ENCODE results near the gene HMCN1. TPM values are rescaled to one million over a fixed set of nuclear protein-coding genes. Genes with fewer than 3 reads are reported as not detected.

Gene HMCN1
- total RNA-seq, 1 experiment from 2014 or later, result under 0.01 TPM

DNA sequence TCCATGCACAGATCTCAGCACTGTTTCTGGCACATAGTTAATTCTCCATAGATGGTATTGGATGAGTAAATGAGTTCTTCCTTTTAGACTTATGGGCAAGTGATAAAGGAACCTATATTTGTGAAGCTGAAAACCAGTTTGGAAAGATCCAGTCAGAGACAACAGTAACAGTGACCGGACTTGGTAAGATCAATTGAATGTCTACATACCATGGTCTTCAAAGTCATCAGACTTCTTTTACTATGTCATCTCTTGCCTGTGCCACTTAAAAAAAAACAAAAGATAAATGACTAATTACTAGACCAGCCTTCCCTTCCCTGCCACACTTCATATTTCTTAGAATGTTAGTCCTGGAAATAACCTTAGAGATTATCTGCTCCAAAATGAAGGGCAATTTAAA, 246.7 kb downstream of the HMCN1 start:
- Histone ChIP-seq H3K9me3 (no peaks in the 10 kb centered on the region), H3K36me3 (no peaks in the 10 kb centered on the region), H3K27me3 (no peaks in the 10 kb centered on the region; the same call in 1 of the 2 replicates), H3K4me3 (no peak overlapping the region)
- no peak for DNase-seq

DNA sequence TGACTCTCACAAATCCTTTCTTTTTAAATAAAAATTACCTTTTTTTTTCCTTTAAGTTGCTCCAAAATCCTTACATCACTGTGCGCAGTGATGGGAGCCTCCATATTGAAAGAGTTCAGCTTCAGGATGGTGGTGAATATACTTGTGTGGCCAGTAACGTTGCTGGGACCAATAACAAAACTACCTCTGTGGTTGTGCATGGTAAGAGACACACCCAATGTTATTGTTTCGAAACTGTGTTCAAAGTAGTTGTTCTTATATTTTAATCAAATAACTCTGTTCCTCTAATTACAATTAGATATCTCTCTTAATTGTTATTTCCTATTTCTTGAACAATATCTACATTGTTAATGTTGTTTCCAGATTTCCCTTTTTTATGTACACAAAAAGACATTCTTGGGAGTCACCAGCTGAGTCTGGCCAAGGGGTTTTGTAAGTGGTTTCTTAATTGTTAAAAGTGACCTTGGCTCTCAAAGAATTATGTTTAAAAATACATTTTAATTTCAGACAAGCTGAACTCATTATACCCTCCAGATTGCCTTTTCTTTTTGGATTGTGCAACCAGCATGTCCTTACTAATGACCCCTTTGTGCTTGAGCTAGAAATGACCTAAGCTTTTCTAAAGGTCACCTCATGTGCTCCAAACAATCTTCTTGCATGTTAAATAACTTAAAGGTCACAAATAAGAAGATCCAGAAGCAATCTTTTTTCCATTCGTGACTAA, 250.1 kb downstream of the HMCN1 start:
- H3K4me3 ChIP-seq, result no peak overlapping the region
- no peaks in the 10 kb centered on the region for H3K36me3 ChIP-seq
- DNase-seq, result no peak
- H3K27me3 ChIP-seq, result no peaks in the 10 kb centered on the region; the same call in 1 of the 2 replicates
- no peaks in the 10 kb centered on the region for H3K9me3 ChIP-seq

DNA sequence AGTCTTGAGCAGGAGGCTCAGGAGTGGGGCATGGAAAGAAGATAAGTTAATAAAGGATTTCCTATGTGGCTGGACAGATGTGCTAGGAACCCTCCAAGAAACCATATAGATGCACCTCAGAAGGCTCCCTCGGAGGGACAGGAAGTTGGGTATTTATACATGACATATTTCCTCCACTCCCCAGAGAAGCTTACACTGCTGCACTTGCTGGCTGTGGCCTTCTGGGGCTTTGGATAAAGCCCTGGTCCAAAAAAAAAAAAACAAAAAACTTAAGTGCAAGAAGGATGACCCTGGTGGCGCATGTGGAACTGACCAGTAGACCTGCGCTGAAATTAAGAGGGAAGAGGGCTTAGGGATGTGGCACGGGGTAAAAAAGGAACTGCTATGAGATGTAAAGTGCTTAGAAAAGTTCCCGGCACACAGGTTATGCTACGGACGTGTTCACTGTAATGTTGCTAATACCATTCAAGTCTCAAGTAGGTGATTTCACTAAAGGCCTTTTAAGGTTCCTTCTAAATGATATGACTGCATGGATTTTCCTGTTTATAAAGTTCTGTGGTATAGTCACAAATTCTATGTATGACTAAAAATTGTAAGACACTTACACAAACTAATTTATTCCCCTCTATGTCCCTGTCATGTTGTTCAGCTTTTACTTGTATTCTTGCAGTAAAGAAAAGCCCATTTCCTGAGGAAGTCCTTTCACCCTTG, 253.6 kb downstream of the HMCN1 start:
- Histone ChIP-seq H3K27me3 (no peaks in the 10 kb centered on the region; the same call in 1 of the 2 replicates), H3K9me3 (no peaks in the 10 kb centered on the region), H3K4me3 (no peak overlapping the region), H3K36me3 (no peaks in the 10 kb centered on the region)
- DNase-seq, result no peak

GRCh38 chr1:185990565-185990964, 256.4 kb downstream of the HMCN1 start:
- no peak for DNase-seq
- H3K36me3 ChIP-seq, result no peaks in the 10 kb centered on the region
- H3K9me3 ChIP-seq, result no peaks in the 10 kb centered on the region
- H3K4me3 ChIP-seq, result no peak overlapping the region
- no peaks in the 10 kb centered on the region; the same call in 1 of the 2 replicates for H3K27me3 ChIP-seq

GRCh38 chr1:185991266-185991665, 257.1 kb downstream of the HMCN1 start:
- Histone ChIP-seq H3K36me3 (no peaks in the 10 kb centered on the region), H3K4me3 (no peak overlapping the region), H3K27me3 (no peaks in the 10 kb centered on the region), H3K9me3 (no peaks in the 10 kb centered on the region)
- no peak for DNase-seq

DNA sequence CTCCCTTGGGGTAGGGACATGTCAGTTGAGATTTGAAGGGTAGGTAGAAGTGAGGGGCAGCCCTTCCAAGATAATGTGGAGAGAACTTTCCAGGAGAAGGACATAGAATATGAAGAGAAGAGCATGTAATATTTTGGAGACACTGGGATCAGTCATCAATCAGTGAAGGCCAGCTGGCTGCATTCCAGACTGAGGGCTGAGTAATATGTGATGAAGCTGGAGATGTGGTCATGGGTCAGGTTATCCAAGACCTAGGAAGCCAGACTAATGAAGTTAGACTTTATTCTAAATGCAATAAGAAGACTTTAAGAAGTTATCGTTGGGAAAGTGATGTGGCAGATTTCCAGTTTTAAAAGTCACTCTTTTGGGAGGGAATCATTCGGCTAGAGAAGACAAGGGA, 262.0 kb downstream of the HMCN1 start:
- H3K4me3 ChIP-seq, result no peak overlapping the region
- H3K36me3 ChIP-seq, result no peaks in the 10 kb centered on the region
- H3K27me3 ChIP-seq, result no peaks in the 10 kb centered on the region
- peak; percentile 88 for DNase-seq
- H3K9me3 ChIP-seq, result no peaks in the 10 kb centered on the region

- H3K27me3 ChIP-seq, result no peaks in the 10 kb centered on the region
- no peak for DNase-seq
Measured at GRCh38 chr1:185998391-185998790, 264.2 kb downstream of the HMCN1 start.

DNA sequence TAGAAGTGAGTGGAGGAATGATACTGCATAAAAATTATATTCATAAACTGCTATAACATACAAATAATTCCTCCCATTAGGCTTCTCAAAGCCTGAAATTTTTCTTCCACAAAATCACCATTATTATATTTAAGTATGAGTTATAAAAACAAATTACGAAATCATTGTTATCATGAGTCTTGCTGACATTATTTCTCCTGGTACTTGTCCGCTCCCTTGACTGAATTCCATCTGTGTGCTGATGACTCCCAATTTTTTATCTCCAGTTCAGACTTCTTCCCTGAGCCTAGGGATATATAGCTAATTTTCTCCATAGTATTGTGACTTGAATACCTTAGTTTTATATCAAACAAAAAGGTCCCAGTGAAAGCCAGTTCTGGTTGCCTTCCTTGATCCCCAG, 268.2 kb downstream of the HMCN1 start:
- no peaks in the 10 kb centered on the region for H3K9me3 ChIP-seq
- DNase-seq, result no peak
- H3K36me3 ChIP-seq, result no peaks in the 10 kb centered on the region
- H3K27me3 ChIP-seq, result no peaks in the 10 kb centered on the region
- H3K4me3 ChIP-seq, result no peak overlapping the region

More at GRCh38 chr1:185998391-185998790, 264.2 kb downstream of the HMCN1 start:
- no peaks in the 10 kb centered on the region for H3K9me3 ChIP-seq
- no peaks in the 10 kb centered on the region for H3K36me3 ChIP-seq
- H3K4me3 ChIP-seq, result no peak overlapping the region

DNA sequence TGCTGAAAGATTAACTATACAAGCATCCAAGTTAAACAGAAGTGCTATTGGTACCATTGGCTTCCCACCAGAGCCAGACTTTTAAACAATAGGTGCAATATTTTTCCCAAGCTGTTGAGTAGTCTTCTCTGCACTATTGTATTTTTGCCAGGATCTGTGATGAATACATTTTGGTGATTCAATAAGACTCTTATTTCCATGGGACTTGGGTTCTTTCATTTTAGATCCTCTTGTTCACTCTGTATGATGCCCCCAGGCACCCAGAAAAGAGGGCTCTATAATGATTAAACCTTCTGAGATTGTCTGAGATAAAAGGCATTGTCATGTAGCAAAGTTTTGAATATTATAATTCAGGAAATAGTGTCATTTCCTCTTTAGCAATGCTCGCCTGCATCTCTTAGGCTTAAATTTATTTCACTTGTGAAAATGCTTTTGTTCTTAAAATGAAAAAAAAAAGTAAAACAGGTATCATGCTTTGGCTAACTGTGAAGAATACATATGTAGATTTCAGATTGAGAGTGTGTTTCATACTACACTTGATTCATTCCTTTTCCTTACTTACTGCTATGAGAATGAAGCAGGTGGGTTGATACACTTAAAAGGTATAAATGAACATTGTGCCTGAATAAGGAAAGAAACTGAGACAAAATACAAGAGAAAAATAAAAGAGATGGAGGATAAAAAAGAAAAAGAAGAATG, 275.0 kb downstream of the HMCN1 start:
- H3K4me3 ChIP-seq, result no peak overlapping the region
- H3K27me3 ChIP-seq, result no peaks in the 10 kb centered on the region
- DNase-seq, result peak; percentile 11
- no peaks in the 10 kb centered on the region for H3K36me3 ChIP-seq
- H3K9me3 ChIP-seq, result no peaks in the 10 kb centered on the region

DNA sequence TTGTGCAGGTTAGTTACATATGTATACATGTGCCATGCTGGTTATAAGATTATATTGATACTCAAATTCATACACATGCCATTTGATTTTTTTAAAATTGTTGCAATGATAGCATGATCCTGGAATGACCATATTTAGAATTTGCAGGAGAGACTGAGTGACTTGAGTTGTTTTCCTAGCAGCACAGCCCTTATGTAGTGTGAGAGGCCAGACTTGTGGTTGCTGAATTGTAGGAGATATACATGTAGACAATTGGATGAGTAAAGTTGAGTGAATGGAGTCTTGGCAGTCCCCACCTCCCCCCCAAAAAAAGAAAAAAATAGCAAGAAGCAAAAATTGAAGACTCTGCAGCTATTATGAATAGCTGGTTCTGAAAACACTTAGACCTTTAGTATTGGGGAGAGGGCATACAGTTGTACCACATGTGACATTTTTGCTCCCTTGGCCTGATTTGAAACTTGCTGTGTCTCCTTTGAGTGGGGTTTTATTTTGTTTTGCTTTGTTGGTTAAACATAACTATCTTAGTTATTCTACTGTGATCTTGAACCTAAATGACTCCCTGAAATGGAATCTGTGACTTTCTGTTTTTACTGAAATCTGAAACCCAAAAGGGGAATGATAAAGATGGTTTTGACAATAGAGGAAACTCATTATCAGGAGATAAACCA, 280.3 kb downstream of the HMCN1 start:
- no peaks in the 10 kb centered on the region; the same call in 1 of the 2 replicates for H3K27me3 ChIP-seq
- DNase-seq, result no peak
- H3K4me3 ChIP-seq, result no peak overlapping the region
- H3K9me3 ChIP-seq, result no peaks in the 10 kb centered on the region
- H3K36me3 ChIP-seq, result no peaks in the 10 kb centered on the region

DNA sequence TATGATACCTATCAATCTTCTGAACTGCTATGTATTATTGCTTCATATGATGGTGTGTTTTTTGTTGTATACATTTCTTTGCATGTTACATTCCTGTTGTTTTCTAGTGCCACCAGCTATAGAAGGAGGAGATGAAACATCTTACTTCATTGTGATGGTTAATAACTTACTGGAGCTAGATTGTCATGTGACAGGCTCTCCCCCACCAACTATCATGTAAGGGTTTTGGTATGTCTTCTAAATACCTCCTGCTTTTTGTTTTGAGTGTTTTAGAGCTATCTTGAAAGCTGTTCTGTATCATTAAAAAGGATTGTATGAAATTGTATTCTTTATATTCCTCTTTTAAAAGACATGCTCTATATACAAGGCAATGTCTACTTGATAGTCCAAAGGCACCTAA, 282.7 kb downstream of the HMCN1 start:
- no peaks in the 10 kb centered on the region for H3K9me3 ChIP-seq
- DNase-seq, result no peak
- H3K27me3 ChIP-seq, result no peaks in the 10 kb centered on the region; the same call in 1 of the 2 replicates
- no peak overlapping the region for H3K4me3 ChIP-seq
- H3K36me3 ChIP-seq, result no peaks in the 10 kb centered on the region

GRCh38 chr1:186022184-186022583, 288.0 kb downstream of the HMCN1 start:
- no peak for DNase-seq

GRCh38 chr1:186026946-186027345, 292.8 kb downstream of the HMCN1 start:
- Histone ChIP-seq H3K9me3 (peaks cover 11% of the 10 kb centered on the region; the same call in 1 of the 2 replicates), H3K27me3 (no peaks in the 10 kb centered on the region), H3K36me3 (no peaks in the 10 kb centered on the region), H3K4me3 (no peak overlapping the region)
- no peak for DNase-seq

More at GRCh38 chr1:186022184-186022583, 288.0 kb downstream of the HMCN1 start:
- Histone ChIP-seq H3K36me3 (no peaks in the 10 kb centered on the region), H3K9me3 (no peaks in the 10 kb centered on the region), H3K27me3 (no peaks in the 10 kb centered on the region; the same call in 1 of the 2 replicates), H3K4me3 (no peak overlapping the region)

DNA sequence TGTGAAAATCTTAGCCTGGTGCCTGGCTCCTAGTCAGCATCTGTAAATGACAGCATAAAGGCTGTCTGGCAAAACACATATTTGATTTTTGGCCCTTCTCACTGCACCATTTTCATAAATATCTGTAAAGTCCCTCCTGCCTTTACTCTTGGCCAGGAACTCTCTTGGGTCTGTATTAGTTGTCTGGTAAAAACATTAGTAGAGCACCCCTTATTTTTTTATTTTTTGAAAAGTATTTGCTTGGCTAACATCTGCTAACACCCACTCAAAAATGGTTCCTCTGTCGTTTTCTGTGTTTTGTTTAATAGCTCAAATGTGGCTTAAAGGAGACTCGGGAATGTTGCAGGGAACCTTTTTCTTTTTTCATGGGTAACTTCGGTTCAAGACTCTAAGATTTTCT, 293.4 kb downstream of the HMCN1 start:
- DNase-seq, result no peak
- Histone ChIP-seq H3K4me3 (no peak overlapping the region), H3K36me3 (no peaks in the 10 kb centered on the region), H3K9me3 (peaks cover 13% of the 10 kb centered on the region; the same call in 1 of the 2 replicates), H3K27me3 (no peaks in the 10 kb centered on the region)

- H3K27me3 ChIP-seq, result no peaks in the 10 kb centered on the region
- DNase-seq, result no peak
- H3K4me3 ChIP-seq, result no peak overlapping the region
- peaks cover 13% of the 10 kb centered on the region; the same call in 1 of the 2 replicates for H3K9me3 ChIP-seq
- no peaks in the 10 kb centered on the region for H3K36me3 ChIP-seq
Measured at GRCh38 chr1:186030453-186030852, 296.3 kb downstream of the HMCN1 start.

GRCh38 chr1:186033847-186034271, 299.7 kb downstream of the HMCN1 start:
- DNase-seq, result peak; percentile 4
- Histone ChIP-seq H3K4me3 (no peak overlapping the region), H3K36me3 (no peaks in the 10 kb centered on the region), H3K27me3 (peaks cover 9% of the 10 kb centered on the region; the same call in 1 of the 2 replicates), H3K9me3 (peaks cover 13% of the 10 kb centered on the region; the same call in 1 of the 2 replicates)
